Measurements from ENCODE around the gene PMM2. TPM values are rescaled to one million over a fixed set of nuclear protein-coding genes. Genes with fewer than 3 reads are reported as not detected.
"Not testable (repeated sequence)": the region's sequence is repeated elsewhere in the genome, so short reads cannot be mapped to it uniquely, and the experiment has no call there.

The PMM2 gene
- total RNA-seq, 5 donors from 2014 or later (not counting 1 experiment from before 2014, with no cell fraction given) = 33.8 to 46.6 (median 43.7) TPM

DNA sequence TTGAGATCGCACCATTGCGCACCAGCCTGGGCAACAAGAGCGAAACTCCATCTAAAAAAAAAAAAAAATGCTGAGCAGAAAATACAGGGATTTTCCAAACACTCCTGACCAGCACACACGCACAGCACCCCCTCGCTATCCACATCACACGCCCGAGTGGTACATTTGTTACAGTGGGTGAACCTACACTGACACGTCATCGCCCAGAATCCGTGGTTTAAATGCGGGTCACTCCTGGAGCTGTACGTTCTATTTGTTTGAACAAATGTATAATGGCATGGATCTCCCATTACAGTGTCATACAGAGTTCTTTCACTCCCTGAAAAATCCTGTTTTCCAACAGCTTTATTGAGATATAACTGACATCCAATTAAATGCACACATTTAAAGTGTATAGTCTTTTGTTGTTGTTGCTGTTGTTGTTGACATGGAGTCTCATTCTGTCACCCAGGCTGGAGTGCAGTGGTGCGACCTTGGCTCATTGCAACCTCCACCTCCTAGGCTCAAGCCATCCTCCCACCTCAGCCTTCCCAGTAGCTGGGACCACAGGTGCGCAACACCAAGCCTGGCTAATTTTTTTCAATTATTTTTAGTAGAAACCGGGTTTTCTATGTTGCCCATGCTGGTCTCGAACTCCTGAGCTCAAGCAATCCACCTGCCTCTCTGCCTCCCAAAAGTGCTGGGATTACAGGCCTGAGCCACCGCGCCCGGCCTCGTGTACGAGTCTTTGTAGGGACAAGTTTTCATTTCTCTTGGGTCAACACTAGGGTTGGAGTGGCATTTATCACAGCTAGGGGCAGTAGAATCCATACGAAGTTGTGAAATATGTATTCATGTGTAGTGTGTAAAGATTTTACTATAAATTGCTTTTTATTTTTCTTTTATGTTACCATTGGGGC is 75.6 kb downstream of the PMM2 start:
- H3K4me3 ChIP-seq (ENCODE audit: control insufficient read depth in 1 of 2, extremely low read depth in 1 of 2, low read length in 1 of 2) = no peak overlapping the region
- H3K27me3 ChIP-seq (replicated peaks in 1 of 2; ENCODE audit: control insufficient read depth in 2 of 2, extremely low read depth in 1 of 2, insufficient read depth in 2 of 2, low read length in 1 of 2) = no peaks in the 10 kb centered on the region
- H3K27ac ChIP-seq (ENCODE audit: low read length) = no peak overlapping the region
- peaks cover 4 to 34% of the 10 kb centered on the region in 2 experiments for H3K4me1 ChIP-seq (ENCODE audit: control insufficient read depth in 1 of 2, extremely low read depth in 1 of 2, insufficient read depth in 2 of 2, low read length in 2 of 2)
- POLR2A ChIA-PET = interaction anchor here in 1 of 2 donors (0.6 kb wide), 1 partner anchor 266 kb away, joined by 3 read pairs; no protein-coding TSS in a partner anchor
- H3K9me3 Mint-ChIP-seq = no peaks in the 10 kb centered on the region
- CTCF ChIA-PET = interaction anchor here (0.6 to 1.1 kb wide), 4 partner anchors 13 to 76 kb away, joined by 3 to 4 read pairs (median 3); partner anchors contain the start of genes PMM2 (in 1 of the 2) and TMEM186 (in 1 of the 2)
- H3K36me3 ChIP-seq (ENCODE audit: control insufficient read depth in 2 of 2, extremely low read depth in 1 of 2, insufficient read depth in 1 of 2, low read length in 1 of 2) = no peaks in the 10 kb centered on the region
- no peaks in the 10 kb centered on the region for H3K9me3 ChIP-seq
- H3K4me1 Mint-ChIP-seq = peaks cover 24 to 30% (median 27%) of the 10 kb centered on the region in 3 donors
- H3K27ac Mint-ChIP-seq = peak overlapping the region; percentile 34 to 61
- H3K4me3 Mint-ChIP-seq = no peak overlapping the region
- no peak for ATAC-seq (replicated peaks in 1 of 4)
- WGBS (ENCODE audit: insufficient coverage) = 82% methylated on average over 7 of the region's 22 CpGs
- no peaks in the 10 kb centered on the region for H3K27me3 Mint-ChIP-seq
- DNase-seq = no peak
- no peaks in the 10 kb centered on the region for H3K36me3 Mint-ChIP-seq

GRCh38 chr16:8873866-8874195 is 76.2 kb downstream of the PMM2 start:
- not testable (repeated sequence) for H3K36me3 Mint-ChIP-seq; H3K4me3 ChIP-seq (ENCODE audit: control insufficient read depth in 1 of 2, extremely low read depth in 1 of 2, low read length in 1 of 2); H3K9me3 ChIP-seq; H3K27me3 Mint-ChIP-seq; ATAC-seq (replicated peaks in 1 of 4); H3K27me3 ChIP-seq (replicated peaks in 1 of 2; ENCODE audit: control insufficient read depth in 2 of 2, extremely low read depth in 1 of 2, insufficient read depth in 2 of 2, low read length in 1 of 2); H3K27ac ChIP-seq (ENCODE audit: low read length); H3K36me3 ChIP-seq (ENCODE audit: control insufficient read depth in 2 of 2, extremely low read depth in 1 of 2, insufficient read depth in 1 of 2, low read length in 1 of 2); DNase-seq; H3K9me3 Mint-ChIP-seq; H3K4me3 Mint-ChIP-seq
- CTCF ChIA-PET = interaction anchor here in 1 of 2 donors (0.6 kb wide), 1 partner anchor 58 kb away, joined by 3 read pairs; no protein-coding TSS in a partner anchor
- Mint-ChIP-seq H3K4me1 (peaks cover 24 to 31% (median 29%) of the 10 kb centered on the region in 3 donors), H3K27ac (peak overlapping the region; percentile 34 to 61)
- peaks cover 4 to 35% of the 10 kb centered on the region in 2 experiments for H3K4me1 ChIP-seq (ENCODE audit: control insufficient read depth in 1 of 2, extremely low read depth in 1 of 2, insufficient read depth in 2 of 2, low read length in 2 of 2)
- POLR2A ChIA-PET = interaction anchor here in 1 of 2 donors (0.6 kb wide), 1 partner anchor 57 kb away, joined by 3 read pairs; no protein-coding TSS in a partner anchor
- 97% methylated on average over 5 of the region's 7 CpGs for WGBS (ENCODE audit: insufficient coverage)

GRCh38 chr16:8874388-8874787 is 76.7 kb downstream of the PMM2 start:
- 45% methylated on average over 5 of the region's 6 CpGs for WGBS (ENCODE audit: insufficient coverage)
- ATAC-seq (replicated peaks in 1 of 4) = peak in 1 of 4 experiments; percentile 15
- CTCF ChIA-PET = no interaction called here
- Mint-ChIP-seq H3K27me3 (no peaks in the 10 kb centered on the region), H3K36me3 (no peaks in the 10 kb centered on the region), H3K4me1 (peaks cover 19 to 28% (median 26%) of the 10 kb centered on the region in 3 donors), H3K27ac (peak overlapping the region; percentile 78 to 79), H3K4me3 (peak overlapping the region in 1 of 3 donors; percentile 8), H3K9me3 (no peaks in the 10 kb centered on the region)
- Histone ChIP-seq H3K9me3 (no peaks in the 10 kb centered on the region), H3K4me3 (ENCODE audit: control insufficient read depth in 1 of 2, extremely low read depth in 1 of 2, low read length in 1 of 2) (no peak overlapping the region), H3K27ac (ENCODE audit: low read length) (no peak overlapping the region), H3K4me1 (ENCODE audit: control insufficient read depth in 1 of 2, extremely low read depth in 1 of 2, insufficient read depth in 2 of 2, low read length in 2 of 2) (peaks cover 4 to 32% of the 10 kb centered on the region in 2 experiments), H3K27me3 (replicated peaks in 1 of 2; ENCODE audit: control insufficient read depth in 2 of 2, extremely low read depth in 1 of 2, insufficient read depth in 2 of 2, low read length in 1 of 2) (no peaks in the 10 kb centered on the region), H3K36me3 (ENCODE audit: control insufficient read depth in 2 of 2, extremely low read depth in 1 of 2, insufficient read depth in 1 of 2, low read length in 1 of 2) (no peaks in the 10 kb centered on the region)
- POLR2A ChIA-PET = interaction anchor here in 1 of 2 donors (0.6 kb wide), 1 partner anchor 57 kb away, joined by 3 read pairs; no protein-coding TSS in a partner anchor
- DNase-seq = no peak

- H3K4me3 Mint-ChIP-seq; H3K27me3 Mint-ChIP-seq; CTCF ChIA-PET; H3K27me3 ChIP-seq (replicated peaks in 1 of 2; ENCODE audit: control insufficient read depth in 2 of 2, extremely low read depth in 1 of 2, insufficient read depth in 2 of 2, low read length in 1 of 2); H3K9me3 ChIP-seq; H3K4me3 ChIP-seq (ENCODE audit: control insufficient read depth in 1 of 2, extremely low read depth in 1 of 2, low read length in 1 of 2); DNase-seq; ATAC-seq (replicated peaks in 1 of 4); POLR2A ChIA-PET; H3K9me3 Mint-ChIP-seq; H3K36me3 ChIP-seq (ENCODE audit: control insufficient read depth in 2 of 2, extremely low read depth in 1 of 2, insufficient read depth in 1 of 2, low read length in 1 of 2); H3K27ac ChIP-seq (ENCODE audit: low read length); H3K36me3 Mint-ChIP-seq: not testable (repeated sequence)
- Mint-ChIP-seq H3K27ac (peak overlapping the region in 1 of 2 donors; percentile 16), H3K4me1 (peaks cover 21 to 24% (median 22%) of the 10 kb centered on the region in 3 donors)
- WGBS (ENCODE audit: insufficient coverage) = 86% methylated on average over 2 of the region's 7 CpGs
- peaks cover 4 to 28% of the 10 kb centered on the region in 2 experiments for H3K4me1 ChIP-seq (ENCODE audit: control insufficient read depth in 1 of 2, extremely low read depth in 1 of 2, insufficient read depth in 2 of 2, low read length in 2 of 2)
These were observed 77.7 kb downstream of the PMM2 start for GRCh38 chr16:8875317-8875716.

- DNase-seq = no peak
- H3K4me1 Mint-ChIP-seq = peaks cover 13 to 17% (median 14%) of the 10 kb centered on the region in 3 donors
- Histone ChIP-seq H3K4me3 (ENCODE audit: control insufficient read depth in 1 of 2, extremely low read depth in 1 of 2, low read length in 1 of 2) (no peak overlapping the region), H3K27ac (ENCODE audit: low read length) (no peak overlapping the region), H3K27me3 (replicated peaks in 1 of 2; ENCODE audit: control insufficient read depth in 2 of 2, extremely low read depth in 1 of 2, insufficient read depth in 2 of 2, low read length in 1 of 2) (peaks cover 0 to 4% of the 10 kb centered on the region in 2 experiments), H3K9me3 (no peaks in the 10 kb centered on the region), H3K36me3 (ENCODE audit: control insufficient read depth in 2 of 2, extremely low read depth in 1 of 2, insufficient read depth in 1 of 2, low read length in 1 of 2) (no peaks in the 10 kb centered on the region), H3K4me1 (ENCODE audit: control insufficient read depth in 1 of 2, extremely low read depth in 1 of 2, insufficient read depth in 2 of 2, low read length in 2 of 2) (peaks cover 0 to 18% of the 10 kb centered on the region in 2 experiments)
- no peaks in the 10 kb centered on the region for H3K9me3 Mint-ChIP-seq
- H3K27me3 Mint-ChIP-seq = no peaks in the 10 kb centered on the region
- no peak overlapping the region for H3K27ac Mint-ChIP-seq
- peak in 3 of 4 experiments; percentile 28 to 48 (median 44) for ATAC-seq (replicated peaks in 1 of 4)
- ChIA-PET POLR2A (no interaction called here), CTCF (interaction anchor here (0.6 to 3.2 kb wide), 5 partner anchors 9 to 322 kb away, joined by 3 to 15 read pairs (median 3); partner anchors contain the start of gene CARHSP1 (in 1 of the 2))
- WGBS (ENCODE audit: insufficient coverage) = 80% methylated on average over 2 of the region's 8 CpGs
- H3K36me3 Mint-ChIP-seq = no peaks in the 10 kb centered on the region
- H3K4me3 Mint-ChIP-seq = no peak overlapping the region
These were observed 80.4 kb downstream of the PMM2 start for GRCh38 chr16:8877894-8878522.

DNA sequence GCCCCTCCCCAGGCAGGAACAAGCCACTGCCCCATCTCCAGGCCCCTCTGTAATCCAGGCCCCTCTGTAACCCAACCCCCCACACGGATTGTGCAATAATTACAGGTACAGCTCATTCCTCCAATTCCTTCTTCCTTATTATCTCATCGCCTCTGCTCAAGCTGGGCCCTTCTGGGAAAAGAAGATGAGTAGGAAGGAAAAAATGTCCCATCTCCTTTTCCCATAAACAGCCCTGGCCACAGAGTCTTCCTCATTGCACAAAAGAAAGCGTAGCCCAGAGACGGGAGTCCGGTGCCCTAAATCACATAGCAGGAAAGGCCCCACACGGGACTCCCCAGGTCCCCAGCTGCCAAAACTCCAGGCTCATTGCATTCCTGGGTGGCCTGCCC is 80.9 kb downstream of the PMM2 start:
- Mint-ChIP-seq H3K4me1 (peaks cover 13 to 17% (median 14%) of the 10 kb centered on the region in 3 donors), H3K9me3 (no peaks in the 10 kb centered on the region), H3K27ac (peak overlapping the region; percentile 54 to 69), H3K4me3 (no peak overlapping the region), H3K27me3 (peaks cover 0 to 3% of the 10 kb centered on the region in 2 donors), H3K36me3 (no peaks in the 10 kb centered on the region)
- ChIA-PET CTCF (interaction anchor here (0.6 to 3.2 kb wide), 5 partner anchors 10 to 323 kb away, joined by 3 to 15 read pairs (median 3); partner anchors contain the start of gene CARHSP1 (in 1 of the 2)), POLR2A (no interaction called here)
- Histone ChIP-seq H3K9me3 (no peaks in the 10 kb centered on the region), H3K27me3 (replicated peaks in 1 of 2; ENCODE audit: control insufficient read depth in 2 of 2, extremely low read depth in 1 of 2, insufficient read depth in 2 of 2, low read length in 1 of 2) (peaks cover 0 to 9% of the 10 kb centered on the region in 2 experiments), H3K4me3 (ENCODE audit: control insufficient read depth in 1 of 2, extremely low read depth in 1 of 2, low read length in 1 of 2) (no peak overlapping the region), H3K27ac (ENCODE audit: low read length) (no peak overlapping the region), H3K4me1 (ENCODE audit: control insufficient read depth in 1 of 2, extremely low read depth in 1 of 2, insufficient read depth in 2 of 2, low read length in 2 of 2) (peaks cover 0 to 18% of the 10 kb centered on the region in 2 experiments), H3K36me3 (ENCODE audit: control insufficient read depth in 2 of 2, extremely low read depth in 1 of 2, insufficient read depth in 1 of 2, low read length in 1 of 2) (no peaks in the 10 kb centered on the region)
- ATAC-seq (replicated peaks in 1 of 4) (no peak), DNase-seq (no peak)
- WGBS (ENCODE audit: insufficient coverage) = 100% methylated on average over 1 of the region's 6 CpGs
